Endodermal cell (in vitro differentiated cells): ENCODE measurements around the gene PHLPP1. TPM values are rescaled to one million over a fixed set of nuclear protein-coding genes. Genes with fewer than 3 reads are reported as not detected.

Experiments used
- DNase-seq: peaks from one replicate; pipeline ENCODE4 v3.0.0-alpha.2; 2017
- H3K27ac ChIP-seq: 2 replicates; pipeline ENCODE4 v1.5.1; 2013; ENCODE audit warnings: mild to moderate bottlenecking, low read depth, low read length, moderate library complexity
- H3K27me3 ChIP-seq: 2 replicates; pipeline ENCODE4 v1.6.1; 2013; ENCODE audit warnings: mild to moderate bottlenecking, low read length, moderate library complexity; ENCODE audit not compliant: insufficient read depth, control insufficient read depth, poor library complexity, severe bottlenecking
- H3K36me3 ChIP-seq: 2 replicates; pipeline ENCODE4 v1.7.0; 2013; ENCODE audit warnings: mild to moderate bottlenecking, low read length, moderate library complexity; ENCODE audit not compliant: control insufficient read depth, insufficient read depth
- H3K4me1 ChIP-seq: one replicate; pipeline ENCODE4 v1.7.0; 2013; ENCODE audit warnings: low read length; ENCODE audit not compliant: control insufficient read depth, insufficient read depth
- H3K4me3 ChIP-seq: 2 replicates; pipeline ENCODE4 v1.5.1; 2013; ENCODE audit warnings: mild to moderate bottlenecking, low read length, moderate library complexity
- H3K9ac ChIP-seq: 2 replicates; pipeline ENCODE4 v1.6.1; 2013; ENCODE audit warnings: mild to moderate bottlenecking, low read length, moderate library complexity; ENCODE audit not compliant: poor library complexity, severe bottlenecking; ENCODE audit errors: extremely low read depth
- H3K9me3 ChIP-seq: 2 replicates; pipeline ENCODE4 v1.6.1; 2013; ENCODE audit warnings: mild to moderate bottlenecking, low read length, moderate library complexity; ENCODE audit not compliant: control insufficient read depth
- H3K27ac Mint-ChIP-seq: 2 replicates; pipeline ENCODE4 v1.8.0; 2020; ENCODE audit warnings: mixed read lengths
- H3K27me3 Mint-ChIP-seq: 2 replicates; pipeline ENCODE4 v1.8.0; 2021; ENCODE audit warnings: mild to moderate bottlenecking, mixed read lengths; ENCODE audit not compliant: insufficient read depth
- H3K36me3 Mint-ChIP-seq: 2 replicates; pipeline ENCODE4 v1.8.0; 2020; ENCODE audit warnings: low read depth, mixed read lengths
- H3K4me1 Mint-ChIP-seq: 2 replicates; pipeline ENCODE4 v1.8.0; 2020; ENCODE audit warnings: mixed read lengths
- H3K4me3 Mint-ChIP-seq: 2 replicates; pipeline ENCODE4 v1.8.0; 2020; ENCODE audit warnings: mild to moderate bottlenecking, moderate library complexity, mixed read lengths
- H3K9me3 Mint-ChIP-seq: 2 replicates; pipeline ENCODE4 v1.8.0; 2020; ENCODE audit warnings: mild to moderate bottlenecking, mixed read lengths
- CTCF ChIP-seq: fragments of 200-600 bp; sonication (generic); conservative IDR thresholded peaks from 2 replicates; pipeline ENCODE4 v1.5.0; 2021; ENCODE audit warnings: antibody characterized with exemption, mild to moderate bottlenecking
- WGBS, 2 experiments: methylation state at CpG; one replicate each; pipeline versions ENCODE4 v1.1.5 to v1.1.7; 2013; ENCODE audit warnings: missing lambda C conversion rate in 2 of 2, mixed read lengths in 1 of 2; ENCODE audit not compliant: insufficient coverage in 1 of 2, insufficient read length in 1 of 2; 5-methylcytosine and 5-hydroxymethylcytosine counted together
- total RNA-seq, 2 donors: library from RNA; stranded (reverse); fragmentation: NEBNext Ultra II Directional in 1 of 2; extraction: Animal tissue kit (Norgen Biotek cat#: 25700) in 1 of 2; gene quantifications; 2 replicates in 1 of 2; 3 replicates in 1 of 2; pipeline ENCODE4 v1.2.1, GENCODE V29; 2021

Gene PHLPP1
- total RNA-seq, 2 donors from 2014 or later, result 19.8 to 28.1 TPM

DNA sequence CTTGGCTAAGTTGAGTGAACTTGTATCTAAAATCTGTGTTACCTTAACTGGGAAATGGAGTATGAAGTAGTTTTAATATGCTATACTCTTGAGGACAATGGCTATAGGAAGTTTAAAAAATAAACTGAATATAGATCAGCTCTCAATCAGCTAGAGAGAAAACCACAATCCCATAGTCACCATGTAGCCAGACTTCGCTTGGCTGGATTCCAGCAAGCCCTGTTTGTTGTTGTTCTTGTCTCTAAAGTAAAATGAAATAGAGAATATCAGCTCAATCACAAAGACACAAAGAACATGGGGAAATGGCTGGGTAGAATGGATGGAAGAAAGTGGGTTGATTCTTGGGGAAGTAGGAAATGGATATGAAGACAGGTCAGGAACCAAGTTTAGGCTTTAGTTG lies 234.9 kb downstream of the PHLPP1 start:
- TF ChIP-seq CTCF, result no peak
- no peak overlapping the region for H3K4me3 Mint-ChIP-seq
- H3K27ac Mint-ChIP-seq, result no peak overlapping the region
- Histone ChIP-seq H3K9me3 (no peaks in the 10 kb centered on the region), H3K36me3 (peaks cover 9% of the 10 kb centered on the region), H3K4me3 (no peak overlapping the region), H3K27ac (no peak overlapping the region), H3K27me3 (no peaks in the 10 kb centered on the region), H3K4me1 (no peaks in the 10 kb centered on the region), H3K9ac (no peak overlapping the region)
- no peak for DNase-seq
- no peaks in the 10 kb centered on the region for H3K27me3 Mint-ChIP-seq
- 80% methylated on average over 1 of the region's 1 CpG; no CpG with 5 or more reads in 1 of the 2 experiments for WGBS, 2 experiments
- H3K4me1 Mint-ChIP-seq, result no peaks in the 10 kb centered on the region
- H3K36me3 Mint-ChIP-seq, result peaks cover 19% of the 10 kb centered on the region
- H3K9me3 Mint-ChIP-seq, result no peaks in the 10 kb centered on the region

DNA sequence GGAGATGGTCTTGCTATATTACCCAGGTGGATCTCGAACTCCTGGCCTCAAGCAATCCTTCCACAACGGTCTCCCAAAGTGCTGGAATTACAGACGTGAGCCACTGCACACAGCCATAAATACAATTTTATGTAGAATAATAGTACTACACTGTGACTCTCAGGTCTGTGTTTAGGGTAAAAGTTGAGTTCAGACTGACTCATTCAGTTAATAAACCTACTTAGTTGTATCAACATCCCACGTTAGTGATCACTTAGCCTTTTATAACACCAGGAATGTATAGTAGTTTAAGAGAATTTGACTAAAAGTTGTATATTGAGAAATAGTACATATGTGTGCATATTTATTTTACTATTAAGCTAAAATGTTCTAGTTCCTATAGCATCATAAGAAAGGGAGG lies 237.5 kb downstream of the PHLPP1 start:
- WGBS, 2 experiments, result 96% methylated on average over 4 of the region's 4 CpGs; no CpG with 5 or more reads in 1 of the 2 experiments
- H3K27ac Mint-ChIP-seq, result no peak overlapping the region
- H3K9me3 ChIP-seq, result no peaks in the 10 kb centered on the region
- no peak overlapping the region for H3K9ac ChIP-seq
- no peaks in the 10 kb centered on the region for H3K27me3 ChIP-seq
- H3K4me1 ChIP-seq, result no peaks in the 10 kb centered on the region
- H3K4me1 Mint-ChIP-seq, result no peaks in the 10 kb centered on the region
- no peaks in the 10 kb centered on the region for H3K9me3 Mint-ChIP-seq
- no peak for TF ChIP-seq CTCF
- no peak overlapping the region for H3K4me3 Mint-ChIP-seq
- H3K4me3 ChIP-seq, result no peak overlapping the region
- no peak overlapping the region for H3K27ac ChIP-seq
- no peaks in the 10 kb centered on the region for H3K27me3 Mint-ChIP-seq
- H3K36me3 Mint-ChIP-seq, result peaks cover 14% of the 10 kb centered on the region
- no peaks in the 10 kb centered on the region for H3K36me3 ChIP-seq
- no peak for DNase-seq

GRCh38 chr18:62953663-62954062 lies 238.3 kb downstream of the PHLPP1 start:
- Mint-ChIP-seq H3K9me3 (no peaks in the 10 kb centered on the region), H3K4me1 (no peaks in the 10 kb centered on the region), H3K4me3 (no peak overlapping the region), H3K36me3 (peaks cover 17% of the 10 kb centered on the region), H3K27me3 (no peaks in the 10 kb centered on the region), H3K27ac (no peak overlapping the region)
- H3K4me3 ChIP-seq, result no peak overlapping the region
- H3K9me3 ChIP-seq, result no peaks in the 10 kb centered on the region
- 70 to 87% methylated on average over 1 to 2 of the region's 2 CpGs for WGBS, 2 experiments
- no peak for TF ChIP-seq CTCF
- H3K27ac ChIP-seq, result no peak overlapping the region
- H3K4me1 ChIP-seq, result no peaks in the 10 kb centered on the region
- peaks cover 2% of the 10 kb centered on the region for H3K36me3 ChIP-seq
- H3K9ac ChIP-seq, result no peak overlapping the region
- DNase-seq, result no peak
- no peaks in the 10 kb centered on the region for H3K27me3 ChIP-seq
